ENCODE results near the gene NDST3.

The NDST3 gene

GRCh38 chr4:118034053-118034785 lies at the start of gene NDST3:
TSS of gene NDST3 (plus strand) at chr4:118034486. CDS start at chr4:118053911, 19,425 bp downstream.
- no peaks in the 10 kb centered on the region for H3K9me3 Mint-ChIP-seq
- peaks cover 5% of the 10 kb centered on the region for H3K4me1 Mint-ChIP-seq

DNA sequence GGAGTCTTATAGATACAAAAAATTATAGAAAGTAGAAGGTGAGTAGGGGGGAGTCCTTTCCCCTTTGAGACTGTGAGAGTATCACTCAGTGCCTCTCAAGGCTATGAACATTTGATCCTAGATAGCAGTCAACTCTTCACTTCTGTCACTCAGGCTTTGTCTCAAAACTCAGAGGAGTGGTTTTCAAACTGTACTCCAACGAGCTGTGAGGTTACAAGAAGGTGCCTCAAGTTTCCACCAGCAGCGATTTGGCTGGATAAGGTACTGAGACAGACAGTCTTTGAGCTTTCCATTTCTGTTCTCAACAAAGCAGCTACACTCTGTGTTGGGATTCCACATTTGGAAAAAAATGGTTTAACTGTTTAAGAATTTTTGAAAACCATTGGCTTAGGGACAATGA lies 48.0 kb upstream of the NDST3 start:
- H3K4me3 Mint-ChIP-seq: no peak overlapping the region
- no peaks in the 10 kb centered on the region for H3K27me3 Mint-ChIP-seq
- no peaks in the 10 kb centered on the region for H3K9me3 Mint-ChIP-seq
- H3K27ac Mint-ChIP-seq: no peak overlapping the region
- no peaks in the 10 kb centered on the region for H3K4me1 Mint-ChIP-seq
- no peaks in the 10 kb centered on the region for H3K36me3 Mint-ChIP-seq

More at GRCh38 chr4:118034053-118034785, at the start of gene NDST3:
- no peak within 1 kb of the TSS for H3K27ac Mint-ChIP-seq
- H3K36me3 Mint-ChIP-seq: no peaks in the 10 kb centered on the region
- peak within 1 kb of the TSS; percentile 66 for H3K4me3 Mint-ChIP-seq
- H3K27me3 Mint-ChIP-seq: peaks cover 27% of the 10 kb centered on the region

GRCh38 chr4:117987464-117987863 lies 46.8 kb upstream of the NDST3 start:
- Mint-ChIP-seq H3K36me3 (no peaks in the 10 kb centered on the region), H3K27me3 (no peaks in the 10 kb centered on the region), H3K27ac (no peak overlapping the region), H3K4me1 (no peaks in the 10 kb centered on the region), H3K4me3 (no peak overlapping the region), H3K9me3 (no peaks in the 10 kb centered on the region)

- no peaks in the 10 kb centered on the region for H3K36me3 Mint-ChIP-seq
- H3K27ac Mint-ChIP-seq: no peak overlapping the region
- H3K27me3 Mint-ChIP-seq: no peaks in the 10 kb centered on the region
- H3K4me3 Mint-ChIP-seq: no peak overlapping the region
- no peaks in the 10 kb centered on the region for H3K9me3 Mint-ChIP-seq
- no peaks in the 10 kb centered on the region for H3K4me1 Mint-ChIP-seq
Observed at GRCh38 chr4:117996891-117997290, 37.4 kb upstream of the NDST3 start.

- H3K36me3 Mint-ChIP-seq: no peaks in the 10 kb centered on the region
- no peak overlapping the region for H3K4me3 Mint-ChIP-seq
- H3K4me1 Mint-ChIP-seq: no peaks in the 10 kb centered on the region
- H3K27ac Mint-ChIP-seq: no peak overlapping the region
- no peaks in the 10 kb centered on the region for H3K9me3 Mint-ChIP-seq
- H3K27me3 Mint-ChIP-seq: no peaks in the 10 kb centered on the region
Observed at GRCh38 chr4:118004088-118004487, 30.2 kb upstream of the NDST3 start.

GRCh38 chr4:118005883-118006282 lies 28.4 kb upstream of the NDST3 start:
- Mint-ChIP-seq H3K27ac (no peak overlapping the region), H3K9me3 (no peaks in the 10 kb centered on the region), H3K36me3 (no peaks in the 10 kb centered on the region), H3K4me3 (no peak overlapping the region), H3K4me1 (no peaks in the 10 kb centered on the region), H3K27me3 (no peaks in the 10 kb centered on the region)

GRCh38 chr4:118012142-118012541 lies 22.1 kb upstream of the NDST3 start:
- no peak overlapping the region for H3K27ac Mint-ChIP-seq
- no peaks in the 10 kb centered on the region for H3K27me3 Mint-ChIP-seq
- no peak overlapping the region for H3K4me3 Mint-ChIP-seq
- no peaks in the 10 kb centered on the region for H3K4me1 Mint-ChIP-seq
- no peaks in the 10 kb centered on the region for H3K36me3 Mint-ChIP-seq
- H3K9me3 Mint-ChIP-seq: no peaks in the 10 kb centered on the region

DNA sequence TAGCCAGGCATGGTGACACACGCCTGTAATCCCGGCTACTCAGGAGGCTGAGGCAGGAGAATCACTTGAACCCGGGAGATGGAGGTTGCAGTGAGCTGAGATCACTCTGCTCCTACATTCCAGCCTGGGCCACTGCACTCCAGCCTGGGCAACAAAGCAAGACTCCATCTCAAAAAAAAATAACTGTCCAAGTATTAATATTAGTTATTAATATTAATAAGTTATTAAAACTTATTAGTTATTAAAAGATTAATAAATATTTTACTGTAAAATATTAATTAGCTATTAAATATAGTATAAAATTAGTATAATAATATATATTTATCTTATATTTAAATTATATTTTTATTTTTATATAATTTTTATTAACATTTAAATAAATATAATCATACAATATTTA lies 19.5 kb upstream of the NDST3 start:
- H3K27me3 Mint-ChIP-seq: no peaks in the 10 kb centered on the region
- no peaks in the 10 kb centered on the region for H3K36me3 Mint-ChIP-seq
- H3K4me3 Mint-ChIP-seq: no peak overlapping the region
- no peaks in the 10 kb centered on the region for H3K9me3 Mint-ChIP-seq
- no peak overlapping the region for H3K27ac Mint-ChIP-seq
- no peaks in the 10 kb centered on the region for H3K4me1 Mint-ChIP-seq

- Mint-ChIP-seq H3K36me3 (no peaks in the 10 kb centered on the region), H3K4me1 (no peaks in the 10 kb centered on the region), H3K27ac (no peak overlapping the region), H3K9me3 (peaks cover 4% of the 10 kb centered on the region), H3K27me3 (no peaks in the 10 kb centered on the region), H3K4me3 (no peak overlapping the region)
Observed at GRCh38 chr4:118018381-118019145, 15.7 kb upstream of the NDST3 start.

- Mint-ChIP-seq H3K9me3 (peaks cover 5% of the 10 kb centered on the region), H3K27me3 (peaks cover 2% of the 10 kb centered on the region), H3K36me3 (no peaks in the 10 kb centered on the region), H3K4me1 (no peaks in the 10 kb centered on the region), H3K4me3 (no peak overlapping the region), H3K27ac (no peak overlapping the region)
Observed at GRCh38 chr4:118026806-118027205, 7.5 kb upstream of the NDST3 start.

- Mint-ChIP-seq H3K9me3 (no peaks in the 10 kb centered on the region), H3K4me3 (no peak overlapping the region), H3K4me1 (peaks cover 3% of the 10 kb centered on the region), H3K27me3 (peaks cover 16% of the 10 kb centered on the region), H3K27ac (no peak overlapping the region), H3K36me3 (no peaks in the 10 kb centered on the region)
Observed at GRCh38 chr4:118029224-118029623, 5.1 kb upstream of the NDST3 start.

DNA sequence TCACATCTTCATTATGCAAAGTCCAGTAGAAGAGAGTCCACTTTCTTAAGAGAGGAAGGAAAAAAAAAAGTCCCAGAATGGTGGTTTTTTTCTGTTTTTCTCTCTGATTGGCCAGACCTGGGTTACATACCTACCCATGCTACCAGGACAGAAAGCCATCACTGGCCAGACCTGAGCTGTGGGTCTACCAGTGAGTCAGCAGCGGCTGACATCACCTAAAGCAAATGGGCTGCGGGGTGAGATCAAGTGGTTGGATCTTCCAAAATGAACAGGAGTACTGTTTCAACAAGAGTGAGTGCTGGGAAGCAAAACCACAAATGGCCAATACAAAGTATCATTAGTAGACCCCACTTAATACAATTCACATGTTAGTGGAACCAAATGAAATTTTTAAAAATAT lies 1.6 kb upstream of the NDST3 start:
- Mint-ChIP-seq H3K9me3 (no peaks in the 10 kb centered on the region), H3K36me3 (no peaks in the 10 kb centered on the region), H3K4me1 (peaks cover 5% of the 10 kb centered on the region), H3K27ac (no peak overlapping the region), H3K27me3 (peaks cover 26% of the 10 kb centered on the region), H3K4me3 (no peak overlapping the region)

GRCh38 chr4:118033148-118034052 lies 886 bp upstream of the NDST3 start:
- Mint-ChIP-seq H3K9me3 (no peaks in the 10 kb centered on the region), H3K27ac (no peak overlapping the region), H3K4me1 (peaks cover 5% of the 10 kb centered on the region), H3K4me3 (no peak overlapping the region), H3K36me3 (no peaks in the 10 kb centered on the region), H3K27me3 (peaks cover 26% of the 10 kb centered on the region)

DNA sequence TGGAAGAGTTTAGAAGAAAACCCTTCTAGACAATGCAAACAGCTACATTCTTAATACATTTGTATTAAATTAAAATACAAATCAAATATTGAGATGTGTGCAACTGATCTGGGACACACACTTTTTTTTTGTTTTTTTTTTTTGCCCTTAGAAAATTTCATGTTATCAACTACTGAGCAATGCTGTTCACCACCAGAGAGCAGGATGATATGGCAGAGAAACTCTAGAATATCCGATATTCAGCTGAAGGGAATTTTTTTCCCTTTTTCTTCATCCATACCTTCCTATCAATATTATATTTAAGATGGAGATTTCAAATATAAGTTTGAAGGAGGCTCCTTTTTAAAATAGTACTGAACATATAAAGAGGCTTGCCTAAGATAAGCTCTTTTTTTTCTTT lies 1.0 kb downstream of the NDST3 start:
- H3K27ac Mint-ChIP-seq: no peak overlapping the region
- H3K27me3 Mint-ChIP-seq: peaks cover 27% of the 10 kb centered on the region
- H3K9me3 Mint-ChIP-seq: no peaks in the 10 kb centered on the region
- H3K4me3 Mint-ChIP-seq: no peak overlapping the region
- peaks cover 5% of the 10 kb centered on the region for H3K4me1 Mint-ChIP-seq
- H3K36me3 Mint-ChIP-seq: no peaks in the 10 kb centered on the region

GRCh38 chr4:118036336-118036735 lies 2.0 kb downstream of the NDST3 start:
- no peaks in the 10 kb centered on the region for H3K36me3 Mint-ChIP-seq
- H3K27me3 Mint-ChIP-seq: peaks cover 27% of the 10 kb centered on the region
- H3K9me3 Mint-ChIP-seq: no peaks in the 10 kb centered on the region
- no peak overlapping the region for H3K4me3 Mint-ChIP-seq
- H3K27ac Mint-ChIP-seq: no peak overlapping the region
- peaks cover 5% of the 10 kb centered on the region for H3K4me1 Mint-ChIP-seq

Measured in activated naive CD4-positive, alpha-beta T cell treated with anti-CD3 and anti-CD28 coated beads, Interleukin-2, amount 50 U/mL, for 24 hours (primary cell).